ENCODE measurements around the gene ATPAF1. TPM values are rescaled to one million over a fixed set of nuclear protein-coding genes. Genes with fewer than 3 reads are reported as not detected.

ATPAF1 gene
- total RNA-seq, 1 donor from 2014 or later = 79.3 TPM

GRCh38 chr1:46646844-46647243, 21.3 kb downstream of the ATPAF1 start:
- no peaks in the 10 kb centered on the region for H3K4me1 Mint-ChIP-seq
- no peaks in the 10 kb centered on the region for H3K4me1 ChIP-seq
- no peak overlapping the region for H3K4me3 ChIP-seq
- H2AFZ ChIP-seq (replicated peaks) = no peak overlapping the region
- H3K36me3 Mint-ChIP-seq = peaks cover 41% of the 10 kb centered on the region
- no peaks in the 10 kb centered on the region for H4K20me1 ChIP-seq (ENCODE audit: low read depth)
- peaks cover 3% of the 10 kb centered on the region for H3K27me3 Mint-ChIP-seq (ENCODE audit: insufficient read depth, low read depth)
- H3K9me3 Mint-ChIP-seq = peaks cover 22% of the 10 kb centered on the region
- no peak overlapping the region for H3K27ac ChIP-seq
- DNase-seq (ENCODE audit: low spot score) = no peak
- no peaks in the 10 kb centered on the region for H3F3A ChIP-seq (ENCODE audit: low read depth)
- H3K9me3 ChIP-seq (ENCODE audit: low read depth) = no peaks in the 10 kb centered on the region
- no peak overlapping the region for H3K4me3 Mint-ChIP-seq
- H3K27ac Mint-ChIP-seq = no peak overlapping the region
- H3K4me2 ChIP-seq = no peak overlapping the region
- H3K36me3 ChIP-seq = peaks cover 15% of the 10 kb centered on the region
- H3K79me2 ChIP-seq (ENCODE audit: low read depth) = no peaks in the 10 kb centered on the region
- TF ChIP-seq, protein P1, sequence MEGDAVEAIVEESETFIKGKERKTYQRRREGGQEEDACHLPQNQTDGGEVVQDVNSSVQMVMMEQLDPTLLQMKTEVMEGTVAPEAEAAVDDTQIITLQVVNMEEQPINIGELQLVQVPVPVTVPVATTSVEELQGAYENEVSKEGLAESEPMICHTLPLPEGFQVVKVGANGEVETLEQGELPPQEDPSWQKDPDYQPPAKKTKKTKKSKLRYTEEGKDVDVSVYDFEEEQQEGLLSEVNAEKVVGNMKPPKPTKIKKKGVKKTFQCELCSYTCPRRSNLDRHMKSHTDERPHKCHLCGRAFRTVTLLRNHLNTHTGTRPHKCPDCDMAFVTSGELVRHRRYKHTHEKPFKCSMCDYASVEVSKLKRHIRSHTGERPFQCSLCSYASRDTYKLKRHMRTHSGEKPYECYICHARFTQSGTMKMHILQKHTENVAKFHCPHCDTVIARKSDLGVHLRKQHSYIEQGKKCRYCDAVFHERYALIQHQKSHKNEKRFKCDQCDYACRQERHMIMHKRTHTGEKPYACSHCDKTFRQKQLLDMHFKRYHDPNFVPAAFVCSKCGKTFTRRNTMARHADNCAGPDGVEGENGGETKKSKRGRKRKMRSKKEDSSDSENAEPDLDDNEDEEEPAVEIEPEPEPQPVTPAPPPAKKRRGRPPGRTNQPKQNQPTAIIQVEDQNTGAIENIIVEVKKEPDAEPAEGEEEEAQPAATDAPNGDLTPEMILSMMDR (IDR thresholded peaks at IDR 0.05) = no peak
- no peak for TF ChIP-seq EZH2phosphoT487 (IDR thresholded peaks at IDR 0.05)
- TF ChIP-seq EZH2 (IDR thresholded peaks at IDR 0.05) = no peak
- H3K27me3 ChIP-seq = no peaks in the 10 kb centered on the region
- H3K9ac ChIP-seq = no peak overlapping the region

- Histone ChIP-seq H3K9me3 (ENCODE audit: low read depth) (no peaks in the 10 kb centered on the region), H3K4me1 (no peaks in the 10 kb centered on the region), H4K20me1 (ENCODE audit: low read depth) (no peaks in the 10 kb centered on the region), H3F3A (ENCODE audit: low read depth) (no peaks in the 10 kb centered on the region), H3K79me2 (ENCODE audit: low read depth) (no peaks in the 10 kb centered on the region), H3K4me2 (no peak overlapping the region), H2AFZ (replicated peaks) (no peak overlapping the region), H3K27ac (no peak overlapping the region), H3K9ac (no peak overlapping the region), H3K27me3 (no peaks in the 10 kb centered on the region), H3K4me3 (no peak overlapping the region), H3K36me3 (peaks cover 15% of the 10 kb centered on the region)
- no peak for DNase-seq (ENCODE audit: low spot score)
- H3K9me3 Mint-ChIP-seq = peaks cover 22% of the 10 kb centered on the region
- H3K36me3 Mint-ChIP-seq = peaks cover 45% of the 10 kb centered on the region
- no peak for TF ChIP-seq EZH2phosphoT487 (IDR thresholded peaks at IDR 0.05)
- H3K27me3 Mint-ChIP-seq (ENCODE audit: insufficient read depth, low read depth) = peaks cover 3% of the 10 kb centered on the region
- H3K27ac Mint-ChIP-seq = no peak overlapping the region
- no peaks in the 10 kb centered on the region for H3K4me1 Mint-ChIP-seq
- no peak overlapping the region for H3K4me3 Mint-ChIP-seq
Measured at GRCh38 chr1:46646331-46646730, 21.8 kb downstream of the ATPAF1 start.

GRCh38 chr1:46645815-46646214, 22.3 kb downstream of the ATPAF1 start:
- no peak overlapping the region for H3K4me2 ChIP-seq
- TF ChIP-seq EZH2 (IDR thresholded peaks at IDR 0.05) (no peak), EZH2phosphoT487 (IDR thresholded peaks at IDR 0.05) (no peak)
- TF ChIP-seq, protein P1 (IDR thresholded peaks at IDR 0.05) = no peak
- Mint-ChIP-seq H3K4me3 (no peak overlapping the region), H3K36me3 (peaks cover 45% of the 10 kb centered on the region), H3K9me3 (peaks cover 22% of the 10 kb centered on the region), H3K4me1 (no peaks in the 10 kb centered on the region), H3K27me3 (ENCODE audit: insufficient read depth, low read depth) (peaks cover 3% of the 10 kb centered on the region), H3K27ac (no peak overlapping the region)
- no peak overlapping the region for H3K9ac ChIP-seq
- H3F3A ChIP-seq (ENCODE audit: low read depth) = no peaks in the 10 kb centered on the region
- H3K27ac ChIP-seq = no peak overlapping the region
- no peaks in the 10 kb centered on the region for H3K9me3 ChIP-seq (ENCODE audit: low read depth)
- peaks cover 15% of the 10 kb centered on the region for H3K36me3 ChIP-seq
- H4K20me1 ChIP-seq (ENCODE audit: low read depth) = no peaks in the 10 kb centered on the region
- H3K4me1 ChIP-seq = no peaks in the 10 kb centered on the region
- no peak overlapping the region for H3K4me3 ChIP-seq
- DNase-seq (ENCODE audit: low spot score) = no peak
- no peaks in the 10 kb centered on the region for H3K27me3 ChIP-seq
- no peaks in the 10 kb centered on the region for H3K79me2 ChIP-seq (ENCODE audit: low read depth)
- no peak overlapping the region for H2AFZ ChIP-seq (replicated peaks)

DNA sequence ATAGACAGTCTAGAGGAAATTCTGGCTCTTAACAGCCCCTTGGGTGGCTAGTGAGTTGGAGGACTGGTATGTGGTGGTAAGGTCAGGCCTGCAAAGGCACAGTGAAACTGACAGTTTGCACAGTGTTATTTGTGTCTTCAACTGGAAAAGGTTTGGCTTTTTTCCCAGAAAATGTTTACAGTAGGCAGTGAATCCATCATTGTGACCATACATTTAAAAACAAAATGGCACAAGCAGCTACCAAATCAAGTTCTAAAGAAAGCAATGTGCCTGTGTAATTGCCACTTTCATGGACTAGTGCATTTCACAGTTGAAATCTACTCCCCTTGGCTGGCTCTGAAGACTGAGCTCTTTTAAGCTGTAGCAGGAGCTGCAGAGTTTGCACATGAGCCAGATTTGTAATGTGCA, 24.8 kb downstream of the ATPAF1 start:
- H4K20me1 ChIP-seq (ENCODE audit: low read depth) = no peaks in the 10 kb centered on the region
- TF ChIP-seq EZH2phosphoT487 (IDR thresholded peaks at IDR 0.05) (no peak), EZH2 (IDR thresholded peaks at IDR 0.05) (no peak)
- TF ChIP-seq, protein P1 (IDR thresholded peaks at IDR 0.05) = no peak
- Mint-ChIP-seq H3K27ac (no peak overlapping the region), H3K27me3 (ENCODE audit: insufficient read depth, low read depth) (peaks cover 2% of the 10 kb centered on the region), H3K4me3 (no peak overlapping the region), H3K4me1 (no peaks in the 10 kb centered on the region), H3K9me3 (peaks cover under 1% of the 10 kb centered on the region), H3K36me3 (peaks cover 27% of the 10 kb centered on the region)
- no peaks in the 10 kb centered on the region for H3K79me2 ChIP-seq (ENCODE audit: low read depth)
- no peaks in the 10 kb centered on the region for H3K27me3 ChIP-seq
- H3K36me3 ChIP-seq = no peaks in the 10 kb centered on the region
- no peaks in the 10 kb centered on the region for H3F3A ChIP-seq (ENCODE audit: low read depth)
- no peak for DNase-seq (ENCODE audit: low spot score)
- no peaks in the 10 kb centered on the region for H3K9me3 ChIP-seq (ENCODE audit: low read depth)
- H3K4me2 ChIP-seq = no peak overlapping the region
- no peaks in the 10 kb centered on the region for H3K4me1 ChIP-seq
- no peak overlapping the region for H3K27ac ChIP-seq
- H3K9ac ChIP-seq = no peak overlapping the region
- H2AFZ ChIP-seq (replicated peaks) = no peak overlapping the region
- H3K4me3 ChIP-seq = no peak overlapping the region

All from neural progenitor cell (in vitro differentiated cells).